Stimulated activated CD8-positive, alpha-beta memory T cell treated with anti-CD3 and anti-CD28 coated beads, Interleukin-15, amount 100 ng/mL, for 4 hours (primary cell): ENCODE measurements around the gene ATP10A.

Experiments used
- DNase-seq, 2 donors: peaks; one replicate each; pipeline ENCODE4 v3.0.0-alpha.2; 2020; ENCODE audit warnings: low read depth in 2 of 2

The ATP10A gene

GRCh38 chr15:25684521-25685431 is 178.4 kb downstream of the ATP10A start:
- DNase-seq: no peak

DNA sequence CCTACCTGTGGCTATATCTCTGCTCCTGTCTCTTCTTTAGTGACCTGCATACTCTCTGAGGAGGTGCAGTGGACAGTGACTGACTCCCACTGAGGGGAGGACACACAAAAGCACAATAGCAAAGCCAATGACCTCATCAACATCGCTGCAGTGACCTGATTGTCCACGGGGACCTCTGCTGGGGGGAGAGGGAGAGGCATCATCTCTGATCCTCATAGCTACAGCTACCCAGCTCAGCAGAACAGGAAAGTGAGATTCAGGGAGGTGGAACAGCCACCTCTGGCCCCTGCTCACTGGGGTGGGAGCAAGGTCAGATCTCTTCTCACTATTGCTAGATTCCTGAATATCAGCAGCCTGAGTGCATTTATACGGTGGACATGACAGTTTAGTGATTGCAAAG is 179.2 kb downstream of the ATP10A start:
- DNase-seq: no peak

- no peak for DNase-seq
These were observed 179.7 kb downstream of the ATP10A start for GRCh38 chr15:25683415-25683814.

- no peak for DNase-seq
These were observed 180.8 kb downstream of the ATP10A start for GRCh38 chr15:25682340-25682739.

DNA sequence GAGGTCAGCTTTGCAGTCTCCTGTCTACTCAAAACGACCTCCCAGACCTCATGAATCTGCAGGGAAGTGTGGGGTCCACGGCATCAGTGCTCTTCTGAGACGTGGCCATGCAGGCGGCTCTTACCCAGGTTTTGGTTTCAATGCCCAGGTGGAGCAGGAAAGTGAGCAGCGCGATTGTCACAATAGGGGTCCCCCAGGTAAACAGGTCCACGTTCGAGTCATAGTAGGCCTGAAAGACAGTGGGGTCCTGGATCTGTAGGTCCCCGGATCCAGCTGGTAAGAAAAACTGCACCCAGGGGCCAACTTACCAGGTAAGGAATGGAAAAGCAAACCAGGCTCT is 182.5 kb downstream of the ATP10A start:
- no peak for DNase-seq

DNA sequence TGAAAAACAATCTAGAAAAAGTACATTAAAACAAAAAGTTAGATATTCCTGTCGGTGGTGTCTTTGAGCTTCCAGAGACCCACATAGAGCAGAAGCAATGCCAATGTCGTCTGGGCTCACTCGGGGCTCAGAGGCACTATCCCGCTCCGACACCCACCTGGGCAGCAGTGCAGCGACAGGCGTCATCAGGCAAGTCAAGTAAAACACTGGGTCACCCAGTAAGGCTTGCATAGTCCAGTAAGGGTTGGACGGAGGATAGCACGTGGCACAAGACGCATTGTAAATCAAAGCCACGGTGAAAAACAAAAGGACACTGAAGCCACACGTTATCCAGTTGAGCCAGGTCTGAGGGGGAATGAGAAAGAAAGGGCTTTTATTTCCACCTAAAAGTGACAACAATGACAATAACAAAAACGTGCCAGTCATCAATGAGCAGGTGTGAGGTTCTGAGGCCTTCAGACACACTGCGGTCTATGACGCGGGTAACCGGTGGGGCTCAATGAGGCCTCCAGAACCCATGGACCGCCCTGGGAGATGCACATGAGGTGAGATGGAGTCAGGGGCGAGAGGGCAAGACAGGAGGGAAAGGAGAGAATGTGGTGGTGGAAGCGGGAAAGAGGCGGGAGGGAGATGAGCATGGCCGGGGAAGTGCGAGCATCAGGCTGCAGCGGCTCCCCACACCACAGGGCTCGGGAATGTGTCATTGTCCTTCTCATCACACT is 183.0 kb downstream of the ATP10A start:
- DNase-seq: no peak

GRCh38 chr15:25679492-25679891 is 183.6 kb downstream of the ATP10A start:
- no peak for DNase-seq

DNA sequence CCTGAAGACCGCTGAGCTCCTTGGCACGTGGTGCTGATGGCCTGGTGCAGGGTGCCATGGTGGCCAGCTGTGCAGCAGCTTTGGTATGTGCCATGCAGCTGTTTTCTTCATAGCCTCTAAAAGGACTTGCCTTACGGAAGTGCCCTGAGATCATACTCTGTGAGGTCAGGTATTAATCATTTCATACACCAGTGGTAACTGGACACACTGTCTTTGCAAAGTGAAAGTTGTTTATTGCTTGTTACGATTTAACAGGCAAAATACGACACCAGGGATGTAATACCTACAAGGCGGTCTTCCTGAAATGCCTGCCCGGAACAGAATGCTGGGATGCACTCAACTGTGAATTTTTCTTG is 184.6 kb downstream of the ATP10A start:
- no peak for DNase-seq

DNA sequence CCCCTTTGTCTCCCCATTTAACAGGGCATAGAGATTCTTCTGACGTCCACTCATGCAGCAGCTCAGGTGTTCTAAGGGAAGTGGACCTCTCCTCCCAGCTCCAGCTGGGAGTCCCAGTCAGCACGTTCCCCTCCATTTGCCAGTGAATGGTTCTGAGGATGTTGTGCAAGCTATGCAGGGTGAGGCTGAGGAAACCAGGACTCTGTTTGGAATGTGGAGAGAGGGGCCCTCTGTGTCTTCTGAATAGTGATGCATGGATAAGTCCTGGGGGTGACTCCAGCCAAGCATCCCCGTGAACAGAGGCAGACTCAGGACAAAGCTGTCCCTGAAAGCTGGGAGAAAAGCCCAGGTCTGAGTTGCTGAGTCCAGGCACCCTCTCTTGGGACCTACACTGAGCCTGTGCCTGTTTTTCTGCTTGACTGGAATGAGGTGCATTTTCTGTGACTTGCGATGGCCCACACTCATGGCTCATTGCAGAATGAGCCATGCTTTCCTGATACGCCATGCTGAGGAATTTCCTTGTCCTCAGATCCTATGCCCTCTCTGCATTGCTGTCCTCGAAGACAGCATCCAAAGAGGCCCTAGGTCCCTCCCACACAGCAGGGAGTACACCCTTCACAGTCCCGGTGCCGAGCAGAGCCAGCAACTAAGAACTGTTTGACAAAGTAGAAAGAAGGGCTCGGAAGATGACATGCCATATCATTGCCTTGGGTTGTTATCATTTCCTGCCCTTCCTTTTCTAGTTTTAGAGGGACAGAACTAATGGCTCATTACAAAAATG is 185.2 kb downstream of the ATP10A start:
- DNase-seq: no peak

DNA sequence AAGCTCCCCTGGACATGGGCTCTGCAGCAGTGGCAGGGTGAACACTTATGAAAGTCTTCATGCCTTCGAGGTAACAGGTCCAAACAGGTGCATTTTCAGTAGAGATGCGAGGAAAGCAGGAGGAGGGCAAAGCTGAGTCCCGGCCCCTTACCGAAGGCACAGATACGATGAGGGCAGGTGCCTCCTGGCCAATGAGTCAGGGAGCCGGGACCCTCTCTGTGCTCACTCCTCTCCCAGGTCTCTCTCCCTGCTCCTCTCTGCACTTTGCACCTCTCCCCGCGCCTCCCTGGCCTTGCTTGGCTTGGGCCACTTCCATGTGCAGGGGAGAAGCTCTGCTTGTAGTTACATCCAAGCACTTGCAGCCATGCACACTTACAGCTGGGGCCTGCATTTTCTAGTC is 187.1 kb downstream of the ATP10A start:
- DNase-seq: no peak

GRCh38 chr15:25675396-25675795 is 187.7 kb downstream of the ATP10A start:
- DNase-seq: no peak

GRCh38 chr15:25674913-25675312 is 188.2 kb downstream of the ATP10A start:
- DNase-seq: no peak

- no peak for DNase-seq
These were observed 189.2 kb downstream of the ATP10A start for GRCh38 chr15:25673972-25674371.

DNA sequence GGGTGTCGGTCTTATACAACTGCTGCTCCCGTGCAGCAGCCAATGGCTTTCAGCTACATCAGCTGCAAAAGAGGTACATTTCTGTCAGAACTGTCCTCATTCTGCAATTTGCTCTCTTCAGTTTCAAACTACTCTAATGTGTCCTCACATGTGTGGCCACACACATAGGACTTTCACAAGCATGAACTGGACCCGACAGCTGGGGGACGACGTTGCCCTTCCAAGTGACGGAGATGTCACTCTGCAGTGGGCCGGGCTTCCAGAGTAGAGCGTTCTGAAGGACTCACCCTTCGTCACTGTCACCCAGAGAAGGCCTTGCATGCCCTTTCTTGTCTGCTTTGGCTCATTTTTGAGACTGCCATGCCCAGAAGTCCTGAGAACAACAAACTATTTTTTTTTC is 189.8 kb downstream of the ATP10A start:
- no peak for DNase-seq

DNA sequence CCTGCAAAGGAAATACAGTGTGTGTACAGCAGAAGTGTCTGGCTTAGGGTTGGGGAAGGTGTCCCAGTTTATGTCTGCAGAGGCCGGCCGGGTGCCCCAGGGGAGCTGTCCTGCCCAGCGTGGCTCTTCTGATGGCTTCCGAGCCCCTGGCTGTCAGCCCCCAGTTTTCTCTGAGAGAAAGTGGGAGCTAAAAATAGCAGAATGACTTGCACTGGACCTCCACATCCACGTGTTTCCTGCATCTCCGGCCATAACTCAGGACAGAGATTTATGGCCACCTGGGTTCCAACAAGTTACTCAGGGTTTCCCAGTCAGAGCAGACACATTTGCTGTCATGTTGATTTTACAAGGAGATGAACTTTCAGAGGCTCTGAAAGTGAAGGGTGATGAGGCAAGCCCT is 192.0 kb downstream of the ATP10A start:
- no peak for DNase-seq

- DNase-seq: no peak
These were observed 192.5 kb downstream of the ATP10A start for GRCh38 chr15:25670621-25671020.

GRCh38 chr15:25670025-25670554 is 193.0 kb downstream of the ATP10A start:
- DNase-seq: no peak

GRCh38 chr15:25668901-25669300 is 194.2 kb downstream of the ATP10A start:
- DNase-seq: no peak

DNA sequence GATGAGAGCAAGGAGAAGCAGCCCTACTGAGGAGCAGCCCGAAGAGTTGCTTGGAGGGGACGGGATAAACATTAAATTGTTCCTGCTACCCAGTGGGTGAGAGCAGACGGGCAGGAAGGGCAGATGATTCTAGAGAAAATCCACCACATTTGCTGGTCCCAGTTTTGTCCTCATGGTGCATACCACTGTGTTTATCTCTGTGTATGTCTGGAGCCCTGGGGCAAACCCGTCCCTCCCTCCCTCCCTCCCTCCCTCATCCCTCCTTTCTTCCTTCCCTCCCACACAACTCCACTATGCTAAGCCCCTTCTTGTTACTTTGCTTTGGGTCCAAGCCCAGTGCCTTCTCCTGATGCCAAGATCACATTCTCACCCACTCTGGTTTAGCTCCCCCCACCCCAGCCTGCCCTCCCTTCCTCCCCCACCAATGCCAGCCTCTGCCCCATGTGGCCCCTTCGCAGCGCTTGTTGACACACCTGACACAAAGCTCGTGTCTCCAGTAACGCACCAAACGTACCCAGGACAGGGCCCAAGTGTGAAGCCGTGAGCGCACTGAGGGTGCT is 194.8 kb downstream of the ATP10A start:
- no peak for DNase-seq

DNA sequence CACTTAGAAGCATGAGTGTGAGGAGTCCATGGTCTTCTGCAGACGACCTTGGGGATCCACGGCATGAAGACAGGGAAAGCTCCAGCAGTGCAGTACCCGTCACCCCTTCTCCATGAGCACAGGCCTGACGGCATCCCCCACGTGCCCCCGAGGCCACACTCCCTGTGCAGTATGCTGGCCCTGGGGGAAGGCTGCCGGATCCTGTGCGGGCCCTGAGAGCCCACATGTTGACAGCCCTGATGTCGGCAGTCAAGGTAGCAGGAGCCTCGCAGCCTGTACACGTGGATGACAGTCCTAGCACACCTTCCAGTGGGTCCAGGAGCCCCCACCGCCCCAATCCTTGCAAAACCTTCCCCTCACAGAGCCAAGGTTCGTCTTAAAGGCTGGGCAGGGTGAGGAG is 195.3 kb downstream of the ATP10A start:
- no peak for DNase-seq

GRCh38 chr15:25665913-25666312 is 197.2 kb downstream of the ATP10A start:
- no peak for DNase-seq

- DNase-seq: no peak
These were observed 198.4 kb downstream of the ATP10A start for GRCh38 chr15:25664761-25665160.
